ENCODE data around the gene PEX14. TPM values are rescaled to one million over a fixed set of nuclear protein-coding genes. Genes with fewer than 3 reads are reported as not detected.

The PEX14 gene
- polyA plus RNA-seq, 1 donor from 2014 or later, result 13.5 TPM

DNA sequence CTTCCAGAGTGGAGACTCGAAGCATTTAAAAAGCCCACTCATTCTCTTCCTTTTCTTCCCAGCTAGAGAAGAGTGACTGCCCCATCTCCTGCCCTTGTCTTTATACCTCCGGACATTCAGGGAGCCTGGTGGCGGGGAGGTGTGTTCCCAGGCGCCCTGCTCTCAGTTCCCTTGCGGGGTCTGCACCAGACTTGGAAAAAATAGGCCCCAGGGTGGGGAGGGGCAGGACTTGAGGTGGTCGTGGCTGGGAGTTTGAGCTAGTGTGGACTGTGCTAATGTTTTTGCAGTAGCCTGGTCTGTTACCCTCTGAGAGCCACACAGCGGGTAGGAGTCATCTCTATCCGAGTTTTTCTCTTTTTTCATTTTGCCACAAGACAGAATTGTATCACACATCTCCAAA is 139.1 kb downstream of the PEX14 start:
- Histone ChIP-seq H3K27me3 (ENCODE audit: insufficient read depth, low read depth, low read length) (no peaks in the 10 kb centered on the region), H3K4me2 (ENCODE audit: low read length) (no peak overlapping the region), H3K27ac (ENCODE audit: low read length) (no peak overlapping the region), H3K36me3 (ENCODE audit: insufficient read depth, low read length) (no peaks in the 10 kb centered on the region), H3K79me2 (replicated peaks; ENCODE audit: insufficient read depth, low read length) (no peaks in the 10 kb centered on the region), H3F3A (ENCODE audit: insufficient read depth, low read length, poor library complexity, severe bottlenecking) (no peaks in the 10 kb centered on the region), H2AFZ (ENCODE audit: low read depth, low read length) (no peak overlapping the region), H3K4me3 (ENCODE audit: low read length) (no peak overlapping the region), H3K9ac (ENCODE audit: low read length) (no peak overlapping the region), H4K20me1 (ENCODE audit: insufficient read depth) (no peaks in the 10 kb centered on the region), H3K9me3 (ENCODE audit: low read length) (no peaks in the 10 kb centered on the region), H3K9me2 (ENCODE audit: insufficient read depth, low read length) (no peaks in the 10 kb centered on the region)
- TF ChIP-seq, protein P1, sequence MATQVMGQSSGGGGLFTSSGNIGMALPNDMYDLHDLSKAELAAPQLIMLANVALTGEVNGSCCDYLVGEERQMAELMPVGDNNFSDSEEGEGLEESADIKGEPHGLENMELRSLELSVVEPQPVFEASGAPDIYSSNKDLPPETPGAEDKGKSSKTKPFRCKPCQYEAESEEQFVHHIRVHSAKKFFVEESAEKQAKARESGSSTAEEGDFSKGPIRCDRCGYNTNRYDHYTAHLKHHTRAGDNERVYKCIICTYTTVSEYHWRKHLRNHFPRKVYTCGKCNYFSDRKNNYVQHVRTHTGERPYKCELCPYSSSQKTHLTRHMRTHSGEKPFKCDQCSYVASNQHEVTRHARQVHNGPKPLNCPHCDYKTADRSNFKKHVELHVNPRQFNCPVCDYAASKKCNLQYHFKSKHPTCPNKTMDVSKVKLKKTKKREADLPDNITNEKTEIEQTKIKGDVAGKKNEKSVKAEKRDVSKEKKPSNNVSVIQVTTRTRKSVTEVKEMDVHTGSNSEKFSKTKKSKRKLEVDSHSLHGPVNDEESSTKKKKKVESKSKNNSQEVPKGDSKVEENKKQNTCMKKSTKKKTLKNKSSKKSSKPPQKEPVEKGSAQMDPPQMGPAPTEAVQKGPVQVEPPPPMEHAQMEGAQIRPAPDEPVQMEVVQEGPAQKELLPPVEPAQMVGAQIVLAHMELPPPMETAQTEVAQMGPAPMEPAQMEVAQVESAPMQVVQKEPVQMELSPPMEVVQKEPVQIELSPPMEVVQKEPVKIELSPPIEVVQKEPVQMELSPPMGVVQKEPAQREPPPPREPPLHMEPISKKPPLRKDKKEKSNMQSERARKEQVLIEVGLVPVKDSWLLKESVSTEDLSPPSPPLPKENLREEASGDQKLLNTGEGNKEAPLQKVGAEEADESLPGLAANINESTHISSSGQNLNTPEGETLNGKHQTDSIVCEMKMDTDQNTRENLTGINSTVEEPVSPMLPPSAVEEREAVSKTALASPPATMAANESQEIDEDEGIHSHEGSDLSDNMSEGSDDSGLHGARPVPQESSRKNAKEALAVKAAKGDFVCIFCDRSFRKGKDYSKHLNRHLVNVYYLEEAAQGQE (IDR thresholded peaks at IDR 0.05; ENCODE audit: borderline replicate concordance), result no peak
- TF ChIP-seq TAF1 (IDR thresholded peaks at IDR 0.05; ENCODE audit: low read depth) (no peak), RAD21 (conservative IDR thresholded peaks at IDR 0.05) (no peak), SMC3 (conservative IDR thresholded peaks at IDR 0.05; ENCODE audit: poor library complexity) (no peak), POLR2AphosphoS5 (IDR thresholded peaks at IDR 0.05) (no peak), MXI1 (conservative IDR thresholded peaks at IDR 0.05; ENCODE audit: poor library complexity, severe bottlenecking) (no peak), EP300 (conservative IDR thresholded peaks at IDR 0.05; ENCODE audit: poor library complexity, severe bottlenecking) (no peak), EZH2 (IDR thresholded peaks at IDR 0.05; ENCODE audit: borderline replicate concordance, insufficient read depth, low read length, poor library complexity, severe bottlenecking) (no peak)

DNA sequence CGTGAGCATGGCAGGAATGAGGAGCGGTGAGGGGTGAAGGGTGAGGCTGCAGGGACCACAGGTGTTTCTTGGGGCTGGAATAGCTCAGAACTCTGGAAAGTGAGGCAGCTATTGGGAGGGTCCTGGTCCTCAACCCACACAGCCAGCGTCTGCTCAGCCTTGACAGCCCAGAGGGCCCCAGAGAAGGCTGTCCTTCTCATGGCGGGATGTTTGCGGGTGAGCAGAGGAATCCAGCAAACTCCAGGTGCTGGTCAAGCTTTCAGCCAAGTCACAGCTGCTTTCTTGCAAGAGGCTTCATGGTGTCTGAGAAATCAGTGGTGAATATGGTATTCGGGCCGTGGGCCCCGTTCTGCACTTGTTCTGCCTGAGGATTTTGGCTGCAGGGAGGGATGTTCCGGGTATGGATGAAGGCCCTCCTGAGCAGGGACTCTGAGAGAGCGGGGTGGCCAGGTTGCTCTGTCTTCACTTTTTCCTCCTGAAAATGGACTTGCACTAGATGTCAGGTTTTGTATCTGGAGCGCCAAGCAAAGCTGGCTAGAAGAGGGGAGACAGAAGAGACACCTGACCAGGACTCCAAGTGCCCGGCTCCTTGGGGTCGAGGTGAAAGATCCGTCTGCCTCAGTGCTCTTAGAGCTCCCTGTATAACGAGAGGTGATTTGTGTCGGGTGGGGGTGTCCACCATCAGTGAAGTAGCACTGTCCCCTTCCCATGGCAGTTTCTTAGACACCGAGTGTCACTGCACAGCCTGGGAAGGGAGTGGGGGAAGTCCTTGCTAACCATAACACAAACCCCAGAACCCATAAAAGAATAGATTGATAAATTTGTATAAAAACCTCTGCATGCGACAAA is 139.9 kb downstream of the PEX14 start:
- no peak overlapping the region for H3K4me3 ChIP-seq (ENCODE audit: low read length)
- H3K79me2 ChIP-seq (replicated peaks; ENCODE audit: insufficient read depth, low read length), result no peaks in the 10 kb centered on the region
- no peaks in the 10 kb centered on the region for H3K36me3 ChIP-seq (ENCODE audit: insufficient read depth, low read length)
- no peak for TF ChIP-seq EZH2 (IDR thresholded peaks at IDR 0.05; ENCODE audit: borderline replicate concordance, insufficient read depth, low read length, poor library complexity, severe bottlenecking)
- no peak for TF ChIP-seq EP300 (conservative IDR thresholded peaks at IDR 0.05; ENCODE audit: poor library complexity, severe bottlenecking)
- TF ChIP-seq RAD21 (conservative IDR thresholded peaks at IDR 0.05), result no peak
- TF ChIP-seq, protein P1 (IDR thresholded peaks at IDR 0.05; ENCODE audit: borderline replicate concordance), result no peak
- TF ChIP-seq, protein P2, sequence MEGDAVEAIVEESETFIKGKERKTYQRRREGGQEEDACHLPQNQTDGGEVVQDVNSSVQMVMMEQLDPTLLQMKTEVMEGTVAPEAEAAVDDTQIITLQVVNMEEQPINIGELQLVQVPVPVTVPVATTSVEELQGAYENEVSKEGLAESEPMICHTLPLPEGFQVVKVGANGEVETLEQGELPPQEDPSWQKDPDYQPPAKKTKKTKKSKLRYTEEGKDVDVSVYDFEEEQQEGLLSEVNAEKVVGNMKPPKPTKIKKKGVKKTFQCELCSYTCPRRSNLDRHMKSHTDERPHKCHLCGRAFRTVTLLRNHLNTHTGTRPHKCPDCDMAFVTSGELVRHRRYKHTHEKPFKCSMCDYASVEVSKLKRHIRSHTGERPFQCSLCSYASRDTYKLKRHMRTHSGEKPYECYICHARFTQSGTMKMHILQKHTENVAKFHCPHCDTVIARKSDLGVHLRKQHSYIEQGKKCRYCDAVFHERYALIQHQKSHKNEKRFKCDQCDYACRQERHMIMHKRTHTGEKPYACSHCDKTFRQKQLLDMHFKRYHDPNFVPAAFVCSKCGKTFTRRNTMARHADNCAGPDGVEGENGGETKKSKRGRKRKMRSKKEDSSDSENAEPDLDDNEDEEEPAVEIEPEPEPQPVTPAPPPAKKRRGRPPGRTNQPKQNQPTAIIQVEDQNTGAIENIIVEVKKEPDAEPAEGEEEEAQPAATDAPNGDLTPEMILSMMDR (IDR thresholded peaks at IDR 0.05; ENCODE audit: poor library complexity, severe bottlenecking), result no peak
- TF ChIP-seq SMC3 (conservative IDR thresholded peaks at IDR 0.05; ENCODE audit: poor library complexity), result no peak
- TF ChIP-seq MXI1 (conservative IDR thresholded peaks at IDR 0.05; ENCODE audit: poor library complexity, severe bottlenecking), result no peak
- TF ChIP-seq POLR2AphosphoS5 (IDR thresholded peaks at IDR 0.05), result no peak
- no peak for TF ChIP-seq TAF1 (IDR thresholded peaks at IDR 0.05; ENCODE audit: low read depth)
- no peaks in the 10 kb centered on the region for H3K9me2 ChIP-seq (ENCODE audit: insufficient read depth, low read length)
- H3K27me3 ChIP-seq (ENCODE audit: insufficient read depth, low read depth, low read length), result no peaks in the 10 kb centered on the region
- no peaks in the 10 kb centered on the region for H3K9me3 ChIP-seq (ENCODE audit: low read length)
- H3F3A ChIP-seq (ENCODE audit: insufficient read depth, low read length, poor library complexity, severe bottlenecking), result no peaks in the 10 kb centered on the region
- no peak overlapping the region for H3K9ac ChIP-seq (ENCODE audit: low read length)
- H3K4me2 ChIP-seq (ENCODE audit: low read length), result no peak overlapping the region
- no peaks in the 10 kb centered on the region for H4K20me1 ChIP-seq (ENCODE audit: insufficient read depth)
- no peak overlapping the region for H2AFZ ChIP-seq (ENCODE audit: low read depth, low read length)
- H3K27ac ChIP-seq (ENCODE audit: low read length), result no peak overlapping the region
